Vagina (tissue), 2 donors: ENCODE data around the gene SPOCK2. TPM values are rescaled to one million over a fixed set of nuclear protein-coding genes. Genes with fewer than 3 reads are reported as not detected.

Experiments used
- DNase-seq, 2 donors: peaks; one replicate each; pipeline ENCODE4 v3.0.0-alpha.2; 2017; ENCODE audit errors: extremely low spot score in 2 of 2
- H3K27ac ChIP-seq: fragments of 200-600 bp; sonication (generic); one replicate; pipeline ENCODE4 v1.5.1; 2019
- H3K27me3 ChIP-seq: fragments of 200-600 bp; sonication (generic); one replicate; pipeline ENCODE4 v1.5.1; 2019
- H3K36me3 ChIP-seq, 2 donors: fragments of 200-600 bp; sonication (generic); one replicate each; pipeline ENCODE4 v1.5.1; 2017 to 2019
- H3K4me1 ChIP-seq: fragments of 200-600 bp; sonication (generic); one replicate; pipeline ENCODE4 v1.5.1; 2019
- H3K4me3 ChIP-seq, 2 donors: fragments of 200-600 bp; sonication (generic); 1 replicate in 1 of 2; 2 replicates in 1 of 2; pipeline ENCODE4 v1.5.1; 2016 to 2019
- H3K9me3 ChIP-seq: fragments of 200-600 bp; sonication (generic); one replicate; pipeline ENCODE4 v1.5.1; 2019
- CTCF ChIP-seq, 3 experiments: fragments of 450-650 bp in 2 of 3; fragments of 200-600 bp in 1 of 3; sonication (generic) in 1 of 3; IDR thresholded peaks; one replicate each; pipeline ENCODE4 v1.5.1; 2017 to 2019; ENCODE audit warnings: antibody characterized with exemption in 3 of 3, mild to moderate bottlenecking in 2 of 3, moderate library complexity in 2 of 3
- POLR2A ChIP-seq, 2 donors: fragments of 450-650 bp; IDR thresholded peaks; one replicate each; pipeline ENCODE4 v1.6.1; 2017; ENCODE audit warnings: antibody characterized with exemption in 2 of 2, mild to moderate bottlenecking in 2 of 2, moderate library complexity in 2 of 2
- POLR2AphosphoS5 ChIP-seq, 2 donors: sonication (generic); formaldehyde crosslinking; IDR thresholded peaks; one replicate each; pipeline ENCODE4 v1.9.0; 2017; ENCODE audit warnings: antibody characterized with exemption in 2 of 2, mild to moderate bottlenecking in 2 of 2, low read depth in 1 of 2; ENCODE audit not compliant: insufficient read depth in 1 of 2
- intact Hi-C: fragments of 100-400 bp; cut with DNase I; formaldehyde crosslinking; loops from one replicate; pipeline ENCODE4 v1.15.1; 2023
- total RNA-seq: library from RNA; depleted of rRNA; stranded (reverse); fragments of >200 nt; gene quantifications from one replicate; pipeline ENCODE4 v1.2.3, GENCODE V29; 2016

SPOCK2 gene
- total RNA-seq, 1 donor from 2014 or later, result 46.9 TPM

- Histone ChIP-seq H3K4me1 (peaks cover 48% of the 10 kb centered on the region), H3K27me3 (no peaks in the 10 kb centered on the region), H3K36me3 (no peaks in the 10 kb centered on the region), H3K9me3 (no peaks in the 10 kb centered on the region), H3K4me3 (no peak overlapping the region), H3K27ac (no peak overlapping the region)
- peak in 1 of 2 donors; percentile 82 for DNase-seq
- intact Hi-C loops, result loop anchor here (10.0 kb wide), 1 partner anchor 49 kb away; the partner anchor contains the start of gene CHST3
- TF ChIP-seq POLR2A (IDR thresholded peaks at IDR 0.05), result no peak
- no peak for TF ChIP-seq CTCF (IDR thresholded peaks at IDR 0.05)
- no peak for TF ChIP-seq POLR2AphosphoS5 (IDR thresholded peaks at IDR 0.05; ENCODE audit: insufficient read depth in 1 of 2, low read depth in 1 of 2)
These were observed 74.2 kb downstream of the SPOCK2 start for GRCh38 chr10:72014197-72014596.

- Histone ChIP-seq H3K4me1 (peaks cover 56% of the 10 kb centered on the region), H3K9me3 (no peaks in the 10 kb centered on the region), H3K27me3 (no peaks in the 10 kb centered on the region), H3K27ac (no peak overlapping the region), H3K36me3 (peaks cover 0 to under 1% of the 10 kb centered on the region in 2 donors), H3K4me3 (no peak overlapping the region)
- DNase-seq, result peak in 1 of 2 donors; percentile 92
- TF ChIP-seq POLR2AphosphoS5 (IDR thresholded peaks at IDR 0.05; ENCODE audit: insufficient read depth in 1 of 2, low read depth in 1 of 2) (no peak), POLR2A (IDR thresholded peaks at IDR 0.05) (no peak), CTCF (IDR thresholded peaks at IDR 0.05) (no peak)
- intact Hi-C loops, result loop anchor here (10.0 kb wide), 1 partner anchor 49 kb away; the partner anchor contains the start of gene CHST3
These were observed 75.0 kb downstream of the SPOCK2 start for GRCh38 chr10:72013202-72013945.

- intact Hi-C loops, result loop anchor here (10.0 kb wide), 1 partner anchor 48 kb away; the partner anchor contains the start of gene CHST3
- peaks cover 58% of the 10 kb centered on the region for H3K4me1 ChIP-seq
- peaks cover 0 to 6% of the 10 kb centered on the region in 2 donors for H3K36me3 ChIP-seq
- no peak overlapping the region for H3K4me3 ChIP-seq
- H3K27ac ChIP-seq, result no peak overlapping the region
- TF ChIP-seq CTCF (IDR thresholded peaks at IDR 0.05) (no peak), POLR2AphosphoS5 (IDR thresholded peaks at IDR 0.05; ENCODE audit: insufficient read depth in 1 of 2, low read depth in 1 of 2) (no peak), POLR2A (IDR thresholded peaks at IDR 0.05) (no peak)
- no peaks in the 10 kb centered on the region for H3K27me3 ChIP-seq
- peak in 1 of 2 donors; percentile 70 for DNase-seq
- no peaks in the 10 kb centered on the region for H3K9me3 ChIP-seq
These were observed 75.6 kb downstream of the SPOCK2 start for GRCh38 chr10:72012796-72013195.

GRCh38 chr10:72011976-72012512 lies 76.3 kb downstream of the SPOCK2 start:
- Histone ChIP-seq H3K4me1 (peaks cover 57% of the 10 kb centered on the region), H3K27ac (peak overlapping the region; percentile 89)
- intact Hi-C loops, result loop anchor here (10.0 kb wide), 1 partner anchor 47 kb away; the partner anchor contains the start of gene CHST3

More at GRCh38 chr10:72011976-72012512, 76.3 kb downstream of the SPOCK2 start:
- peaks cover 0 to 14% of the 10 kb centered on the region in 2 donors for H3K36me3 ChIP-seq
- no peaks in the 10 kb centered on the region for H3K9me3 ChIP-seq
- DNase-seq, result peak in 1 of 2 donors; percentile 94
- H3K27me3 ChIP-seq, result no peaks in the 10 kb centered on the region
- TF ChIP-seq POLR2AphosphoS5 (IDR thresholded peaks at IDR 0.05; ENCODE audit: insufficient read depth in 1 of 2, low read depth in 1 of 2) (no peak), POLR2A (IDR thresholded peaks at IDR 0.05) (no peak), CTCF (IDR thresholded peaks at IDR 0.05) (no peak)
- no peak overlapping the region for H3K4me3 ChIP-seq
